HCT116 (cell line): Measurements from ENCODE around the gene TMEM135. TPM values are rescaled to one million over a fixed set of nuclear protein-coding genes. Genes with fewer than 3 reads are reported as not detected.

Experiments
- ATAC-seq: fragments of 200-7000 bp; cut with Tn5 transposase; 2 replicates; pipeline ENCODE4 v1.9.1; 2020; ENCODE audit warnings: mild to moderate bottlenecking, moderate library complexity
- BruUV-seq: library from RNA; stranded (reverse); fragments of 400-500 nt; replicated peaks from 2 replicates; lab custom pipeline; 2021; lab: Mats Ljungman, UMichigan
- CTCF ChIA-PET: fragments of 300-600 bp; sonication (Branson Sonifier 250); formaldehyde crosslinking; loops from one replicate; lab custom pipeline; 2021; ENCODE audit warnings: antibody characterized with exemption; lab: Charles Lee
- POLR2A ChIA-PET: fragments of 300-600, 350-600 bp; sonication (Branson Sonifier 250); formaldehyde crosslinking; loops from one replicate; lab custom pipeline; 2021; ENCODE audit warnings: antibody characterized with exemption; lab: Charles Lee
- RAD21 ChIA-PET, 2 experiments: fragments of 300-600 bp; sonication (Branson Sonifier 250); formaldehyde crosslinking; loops; one replicate each; lab custom pipeline; 2023; ENCODE audit warnings: low total read pairs in 2 of 2; ENCODE audit not compliant: uncharacterized antibody in 2 of 2, unreplicated experiment in 2 of 2, low non-redundant PET in 1 of 2; lab: Charles Lee
- DNase-seq: peaks from one replicate; pipeline ENCODE4 v3.0.0-alpha.2; 2010; ENCODE audit warnings: low read depth, low spot score
- H2AFZ ChIP-seq: fragments of 200-600 bp; shearing (Covaris generic), sonication (generic); 2 replicates; pipeline ENCODE4 v1.6.1; 2017; ENCODE audit warnings: low read depth, mixed run types, mixed read lengths, antibody characterized with exemption, low read length; ENCODE audit not compliant: poor library complexity, severe bottlenecking
- H3K27ac ChIP-seq: 2 replicates; pipeline ENCODE4 v1.5.1; 2012; ENCODE audit warnings: low read depth, low read length
- H3K27me3 ChIP-seq: fragments of 200-600 bp; sonication (generic); 2 replicates; pipeline ENCODE4 v1.6.1; 2016; ENCODE audit warnings: mixed run types, low read length, mixed read lengths; ENCODE audit not compliant: insufficient read depth
- H3K36me3 ChIP-seq, 2 experiments: fragments of 200-500 bp in 1 of 2; fragments of 200-600 bp in 1 of 2; sonication (Bioruptor generic) in 1 of 2; sonication (generic) in 1 of 2; 2 replicates each; pipeline versions ENCODE4 v1.5.1 to v1.6.1; 2014 to 2016; ENCODE audit warnings: low read length in 2 of 2, inconsistent platforms in 1 of 2, mixed read lengths in 1 of 2, mixed run types in 1 of 2; ENCODE audit not compliant: insufficient read depth in 2 of 2, control insufficient read depth in 1 of 2
- H3K4me1 ChIP-seq, 2 experiments: fragments of 200-600 bp in 1 of 2; sonication (generic) in 1 of 2; 2 replicates each; pipeline versions ENCODE4 v1.5.1 to v1.6.1; 2012 to 2017; ENCODE audit warnings: low read length in 2 of 2, inconsistent platforms in 1 of 2, mild to moderate bottlenecking in 1 of 2, mixed read lengths in 1 of 2, mixed run types in 1 of 2, moderate library complexity in 1 of 2; ENCODE audit not compliant: insufficient read depth in 2 of 2, control insufficient read depth in 1 of 2
- H3K4me2 ChIP-seq: fragments of 200-600 bp; sonication (generic); 2 replicates; pipeline ENCODE4 v1.6.1; 2017; ENCODE audit warnings: mixed run types, low read length, mixed read lengths
- H3K4me3 ChIP-seq, 2 experiments: fragments of 200-600 bp in 1 of 2; sonication (generic) in 1 of 2; replicated peaks in 1 of 2; 2 replicates each; pipeline ENCODE4 v1.5.1; 2011 to 2016; ENCODE audit warnings: low read length in 2 of 2, control low read depth in 1 of 2, low read depth in 1 of 2, mild to moderate bottlenecking in 1 of 2, mixed read lengths in 1 of 2, mixed run types in 1 of 2
- H3K79me2 ChIP-seq: fragments of 200-600 bp; sonication (generic); 2 replicates; pipeline ENCODE4 v1.6.1; 2017; ENCODE audit warnings: mild to moderate bottlenecking, mixed run types, low read length, moderate library complexity, mixed read lengths; ENCODE audit not compliant: insufficient read depth
- H3K9ac ChIP-seq: fragments of 200-600 bp; sonication (generic); 2 replicates; pipeline ENCODE4 v1.6.1; 2016; ENCODE audit warnings: low read length, mixed read lengths
- H3K9me2 ChIP-seq: fragments of 200-600 bp; sonication (generic), shearing (Covaris generic); 2 replicates; pipeline ENCODE4 v1.6.1; 2017; ENCODE audit warnings: mixed run types, mild to moderate bottlenecking, moderate library complexity; ENCODE audit not compliant: insufficient read depth
- H3K9me3 ChIP-seq, 2 experiments: fragments of 200-500 bp in 1 of 2; fragments of 200-600 bp in 1 of 2; sonication (Bioruptor generic) in 1 of 2; sonication (generic) in 1 of 2; 2 replicates each; pipeline ENCODE4 v1.6.1; 2014 to 2017; ENCODE audit warnings: low read length in 2 of 2, mixed read lengths in 2 of 2, inconsistent platforms in 1 of 2, low read depth in 1 of 2, mild to moderate bottlenecking in 1 of 2, mixed run types in 1 of 2, moderate library complexity in 1 of 2; ENCODE audit not compliant: control insufficient read depth in 1 of 2, insufficient read depth in 1 of 2
- H4K20me1 ChIP-seq: fragments of 200-600 bp; sonication (generic), shearing (Covaris generic); 2 replicates; pipeline ENCODE4 v1.6.1; 2017; ENCODE audit warnings: mixed run types, mild to moderate bottlenecking, moderate library complexity; ENCODE audit not compliant: insufficient read depth
- CEBPB ChIP-seq: IDR thresholded peaks from 2 replicates; pipeline ENCODE4 v1.6.1; 2012; ENCODE audit warnings: low read depth
- EGR1 ChIP-seq: IDR thresholded peaks from 2 replicates; pipeline ENCODE4 v1.6.1; 2012; ENCODE audit warnings: low read depth
- EZH2 ChIP-seq: fragments of 200-600 bp; sonication (generic); IDR thresholded peaks from 2 replicates; pipeline ENCODE4 v1.6.1; 2017; ENCODE audit warnings: antibody characterized with exemption, mixed run types
- FOSL1 ChIP-seq: IDR thresholded peaks from 2 replicates; pipeline ENCODE4 v1.6.1; 2012; ENCODE audit warnings: low read depth
- JUND ChIP-seq: IDR thresholded peaks from 2 replicates; pipeline ENCODE4 v1.6.1; 2012
- POLR2A ChIP-seq: IDR thresholded peaks from 2 replicates; pipeline ENCODE4 v1.7.0; 2011; ENCODE audit warnings: borderline replicate concordance; ENCODE audit not compliant: insufficient read depth, insufficient read length; ENCODE audit errors: extremely low read depth
- POLR2AphosphoS5 ChIP-seq: IDR thresholded peaks from 2 replicates; pipeline ENCODE4 v1.6.1; 2011; ENCODE audit warnings: mild to moderate bottlenecking, low read depth, low read length, moderate library complexity
- RAD21 ChIP-seq: IDR thresholded peaks from 2 replicates; pipeline ENCODE4 v1.6.1; 2012; ENCODE audit warnings: low read depth, mild to moderate bottlenecking
- REST ChIP-seq: IDR thresholded peaks from 2 replicates; pipeline ENCODE4 v1.6.1; 2012; ENCODE audit warnings: low read depth
- SIN3A ChIP-seq: IDR thresholded peaks from 2 replicates; pipeline ENCODE4 v1.6.1; 2012; ENCODE audit warnings: low read depth
- TCF7L2 ChIP-seq: IDR thresholded peaks from 2 replicates; pipeline ENCODE4 v1.7.0; 2011; ENCODE audit warnings: borderline replicate concordance, inconsistent platforms; ENCODE audit not compliant: insufficient read depth, insufficient read length; ENCODE audit errors: extremely low read depth
- YY1 ChIP-seq: IDR thresholded peaks from 2 replicates; pipeline ENCODE4 v1.6.1; 2011; ENCODE audit warnings: low read length, low read depth, moderate library complexity, mild to moderate bottlenecking; ENCODE audit not compliant: insufficient replicate concordance; ENCODE audit errors: extremely low read depth
- ZFX ChIP-seq: fragments of 450-650 bp; IDR thresholded peaks from 2 replicates; pipeline ENCODE4 v1.6.1; 2017
- ZNF274 ChIP-seq: fragments of 200-500 bp; sonication (Bioruptor generic); IDR thresholded peaks from 2 replicates; pipeline ENCODE4 v1.6.1; 2014; ENCODE audit warnings: mild to moderate bottlenecking, low read depth, low read length, inconsistent platforms
- intact Hi-C: fragments of 100-400 bp; cut with micrococcal nuclease; formaldehyde crosslinking; loops from 2 replicates; pipeline ENCODE4 v1.10.0; 2022
- total RNA-seq: library from RNA; stranded (reverse); gene quantifications from one replicate; pipeline ENCODE4 v1.2.1, GENCODE V29; 2021; ENCODE audit not compliant: unreplicated experiment
- TF ChIP-seq, protein P1 (sequence below): IDR thresholded peaks from 2 replicates; pipeline ENCODE4 v1.6.1; 2012
- TF ChIP-seq, protein P2 (sequence below): IDR thresholded peaks from 2 replicates; pipeline ENCODE4 v1.6.1; 2011; ENCODE audit warnings: mild to moderate bottlenecking, low read length, moderate library complexity; ENCODE audit not compliant: insufficient replicate concordance; ENCODE audit errors: extremely low read depth

Gene TMEM135
- total RNA-seq, 1 experiment from 2014 or later, result 50.6 TPM

DNA sequence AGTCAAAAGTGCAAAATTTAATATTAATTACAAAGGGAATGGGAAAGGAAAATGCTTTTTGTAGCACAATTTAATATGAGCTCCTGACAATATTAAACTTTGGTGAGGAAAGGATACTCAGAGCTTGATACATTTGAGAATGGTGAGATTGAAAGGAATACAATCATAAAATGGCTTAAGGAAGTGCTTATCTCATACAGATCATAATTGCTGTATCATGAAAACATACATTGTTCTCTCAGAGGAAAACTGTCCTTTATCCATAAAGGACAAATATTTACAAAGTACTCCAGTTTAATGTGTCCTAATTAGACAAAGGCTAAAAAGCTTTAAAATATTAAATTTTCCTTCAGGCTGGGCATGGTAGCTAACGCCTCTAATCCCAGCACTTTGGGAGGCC is 260.4 kb downstream of the TMEM135 start (continued):
- TF ChIP-seq YY1 (no peak), EZH2 (no peak), TCF7L2 (no peak), RAD21 (no peak), REST (no peak), ZNF274 (no peak)
- TF ChIP-seq, protein P1, sequence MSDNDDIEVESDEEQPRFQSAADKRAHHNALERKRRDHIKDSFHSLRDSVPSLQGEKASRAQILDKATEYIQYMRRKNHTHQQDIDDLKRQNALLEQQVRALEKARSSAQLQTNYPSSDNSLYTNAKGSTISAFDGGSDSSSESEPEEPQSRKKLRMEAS, result no peak

GRCh38 chr11:87299041-87299481 is 261.3 kb downstream of the TMEM135 start:
- H3K9ac ChIP-seq, result no peak overlapping the region
- no peak overlapping the region for H2AFZ ChIP-seq
- H3K36me3 ChIP-seq, result no peaks in the 10 kb centered on the region
- ChIA-PET CTCF (no interaction called here), RAD21 (no interaction called here), POLR2A (no interaction called here)
- H3K4me2 ChIP-seq, result no peak overlapping the region
- no peaks in the 10 kb centered on the region for H3K27me3 ChIP-seq
- no peaks in the 10 kb centered on the region for H3K9me3 ChIP-seq
- DNase-seq (no peak), ATAC-seq (no peak)
- H3K27ac ChIP-seq, result no peak overlapping the region
- no peaks in the 10 kb centered on the region for H3K4me1 ChIP-seq
- no TSS peak for BruUV-seq
- no peaks in the 10 kb centered on the region; the same call in 1 of the 2 replicates for H4K20me1 ChIP-seq
- intact Hi-C loops, result no loop called here
- H3K4me3 ChIP-seq, result no peak overlapping the region
- H3K79me2 ChIP-seq, result no peaks in the 10 kb centered on the region
- H3K9me2 ChIP-seq, result no peaks in the 10 kb centered on the region
- TF ChIP-seq JUND (no peak), ZFX (no peak), SIN3A (no peak), EZH2 (no peak), YY1 (no peak), POLR2AphosphoS5 (no peak), RAD21 (no peak), ZNF274 (no peak), EGR1 (no peak), FOSL1 (no peak), POLR2A (no peak), CEBPB (no peak), REST (no peak)
- TF ChIP-seq, protein P2, sequence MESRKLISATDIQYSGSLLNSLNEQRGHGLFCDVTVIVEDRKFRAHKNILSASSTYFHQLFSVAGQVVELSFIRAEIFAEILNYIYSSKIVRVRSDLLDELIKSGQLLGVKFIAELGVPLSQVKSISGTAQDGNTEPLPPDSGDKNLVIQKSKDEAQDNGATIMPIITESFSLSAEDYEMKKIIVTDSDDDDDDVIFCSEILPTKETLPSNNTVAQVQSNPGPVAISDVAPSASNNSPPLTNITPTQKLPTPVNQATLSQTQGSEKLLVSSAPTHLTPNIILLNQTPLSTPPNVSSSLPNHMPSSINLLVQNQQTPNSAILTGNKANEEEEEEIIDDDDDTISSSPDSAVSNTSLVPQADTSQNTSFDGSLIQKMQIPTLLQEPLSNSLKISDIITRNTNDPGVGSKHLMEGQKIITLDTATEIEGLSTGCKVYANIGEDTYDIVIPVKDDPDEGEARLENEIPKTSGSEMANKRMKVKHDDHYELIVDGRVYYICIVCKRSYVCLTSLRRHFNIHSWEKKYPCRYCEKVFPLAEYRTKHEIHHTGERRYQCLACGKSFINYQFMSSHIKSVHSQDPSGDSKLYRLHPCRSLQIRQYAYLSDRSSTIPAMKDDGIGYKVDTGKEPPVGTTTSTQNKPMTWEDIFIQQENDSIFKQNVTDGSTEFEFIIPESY, result no peak
- TF ChIP-seq, protein P1, result no peak
